GM18517 (cell line): ENCODE data around the gene SPEN.

Experiments
- ATAC-seq: cut with Tn5 transposase; IDR thresholded peaks from one replicate; pipeline ENCODE4 v1.9.1; 2021; ENCODE audit warnings: mild to moderate bottlenecking, moderate library complexity; ENCODE audit not compliant: unreplicated experiment

SPEN gene

DNA sequence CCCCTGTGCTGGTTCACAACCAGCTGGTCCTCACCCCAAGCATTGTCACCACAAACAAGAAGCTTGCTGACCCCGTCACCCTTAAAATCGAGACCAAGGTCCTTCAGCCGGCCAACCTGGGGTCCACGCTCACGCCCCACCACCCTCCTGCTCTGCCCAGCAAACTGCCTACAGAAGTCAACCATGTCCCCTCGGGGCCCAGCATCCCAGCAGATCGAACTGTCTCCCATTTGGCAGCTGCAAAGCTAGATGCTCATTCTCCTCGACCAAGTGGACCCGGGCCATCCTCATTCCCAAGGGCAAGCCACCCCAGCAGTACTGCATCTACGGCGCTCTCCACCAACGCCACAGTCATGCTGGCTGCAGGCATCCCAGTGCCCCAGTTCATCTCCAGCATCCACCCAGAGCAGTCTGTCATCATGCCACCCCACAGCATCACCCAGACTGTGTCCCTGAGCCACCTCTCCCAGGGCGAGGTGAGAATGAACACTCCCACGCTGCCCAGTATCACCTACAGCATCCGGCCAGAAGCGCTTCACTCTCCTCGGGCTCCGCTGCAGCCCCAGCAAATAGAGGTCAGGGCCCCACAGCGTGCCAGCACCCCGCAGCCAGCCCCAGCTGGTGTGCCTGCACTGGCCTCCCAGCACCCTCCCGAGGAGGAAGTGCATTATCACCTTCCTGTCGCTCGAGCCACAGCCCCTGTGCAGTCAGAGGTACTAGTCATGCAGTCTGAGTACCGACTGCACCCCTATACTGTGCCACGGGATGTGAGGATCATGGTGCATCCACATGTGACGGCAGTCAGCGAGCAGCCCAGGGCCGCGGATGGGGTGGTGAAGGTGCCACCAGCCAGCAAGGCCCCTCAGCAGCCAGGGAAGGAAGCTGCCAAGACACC, 87.8 kb downstream of the SPEN start:
- no peak for ATAC-seq

- ATAC-seq: no peak
Observed at GRCh38 chr1:15936025-15936424, 88.5 kb downstream of the SPEN start.

GRCh38 chr1:15937146-15937545, 89.6 kb downstream of the SPEN start:
- no peak for ATAC-seq

DNA sequence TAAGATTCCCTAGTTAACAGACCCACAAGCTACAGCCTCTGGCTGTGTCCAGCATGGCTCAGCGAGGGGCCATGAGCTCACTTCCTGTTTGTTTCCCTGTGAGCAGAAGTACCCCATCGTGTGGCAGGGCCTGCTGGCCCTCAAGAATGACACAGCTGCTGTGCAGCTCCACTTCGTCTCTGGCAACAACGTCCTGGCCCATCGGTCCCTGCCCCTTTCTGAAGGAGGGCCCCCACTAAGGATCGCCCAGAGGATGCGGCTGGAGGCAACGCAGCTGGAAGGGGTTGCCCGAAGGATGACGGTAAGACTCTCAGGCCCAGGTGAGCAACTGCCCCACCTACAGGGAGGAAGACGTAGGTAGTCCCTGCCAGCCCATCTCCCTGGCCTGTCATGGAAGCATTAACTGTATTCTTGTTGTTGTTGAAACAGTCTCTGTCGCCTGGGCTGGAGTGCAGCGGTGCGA, 90.2 kb downstream of the SPEN start:
- ATAC-seq: no peak

GRCh38 chr1:15938628-15939161, 91.2 kb downstream of the SPEN start:
- no peak for ATAC-seq

DNA sequence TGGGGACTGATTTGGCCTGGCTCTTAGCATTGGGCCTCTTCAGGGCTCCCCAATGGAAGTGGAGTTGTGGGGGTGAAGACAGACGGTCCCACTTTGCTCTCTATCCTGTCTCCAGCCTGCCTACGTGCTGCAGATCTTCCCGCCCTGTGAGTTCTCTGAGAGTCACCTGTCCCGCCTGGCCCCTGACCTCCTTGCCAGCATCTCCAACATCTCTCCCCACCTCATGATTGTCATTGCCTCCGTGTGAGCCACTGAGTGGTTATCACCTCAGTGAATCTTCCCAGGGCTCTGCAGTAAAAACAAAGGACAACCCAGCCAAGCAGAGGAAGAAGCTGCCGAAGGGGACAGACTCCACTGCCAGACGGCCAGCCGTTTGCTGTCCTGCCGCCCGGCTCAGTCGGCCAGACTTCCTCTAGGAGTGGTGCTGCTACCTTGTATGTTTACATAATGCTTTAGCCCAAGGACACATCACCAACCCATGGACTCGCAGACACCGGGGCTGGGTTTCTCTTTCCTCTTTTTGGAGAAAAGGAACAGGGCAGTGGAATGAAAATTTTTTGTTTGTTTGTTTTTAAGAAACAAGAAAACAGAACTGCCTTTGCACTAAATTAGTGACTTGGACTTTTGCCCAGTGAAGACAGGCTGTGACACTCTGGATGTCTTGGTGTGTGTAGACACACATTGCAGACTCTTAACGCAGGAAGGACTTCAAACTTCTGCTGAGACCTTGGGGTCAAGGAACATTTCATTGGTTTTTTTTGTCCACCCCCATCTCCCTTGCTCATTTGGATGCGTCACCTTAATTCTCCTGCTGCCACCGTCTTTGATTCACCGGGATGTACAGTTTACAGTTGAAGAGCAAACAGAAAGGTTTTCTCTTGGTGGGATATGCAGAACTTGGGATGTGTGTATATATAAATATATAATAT, 91.9 kb downstream of the SPEN start:
- no peak for ATAC-seq

DNA sequence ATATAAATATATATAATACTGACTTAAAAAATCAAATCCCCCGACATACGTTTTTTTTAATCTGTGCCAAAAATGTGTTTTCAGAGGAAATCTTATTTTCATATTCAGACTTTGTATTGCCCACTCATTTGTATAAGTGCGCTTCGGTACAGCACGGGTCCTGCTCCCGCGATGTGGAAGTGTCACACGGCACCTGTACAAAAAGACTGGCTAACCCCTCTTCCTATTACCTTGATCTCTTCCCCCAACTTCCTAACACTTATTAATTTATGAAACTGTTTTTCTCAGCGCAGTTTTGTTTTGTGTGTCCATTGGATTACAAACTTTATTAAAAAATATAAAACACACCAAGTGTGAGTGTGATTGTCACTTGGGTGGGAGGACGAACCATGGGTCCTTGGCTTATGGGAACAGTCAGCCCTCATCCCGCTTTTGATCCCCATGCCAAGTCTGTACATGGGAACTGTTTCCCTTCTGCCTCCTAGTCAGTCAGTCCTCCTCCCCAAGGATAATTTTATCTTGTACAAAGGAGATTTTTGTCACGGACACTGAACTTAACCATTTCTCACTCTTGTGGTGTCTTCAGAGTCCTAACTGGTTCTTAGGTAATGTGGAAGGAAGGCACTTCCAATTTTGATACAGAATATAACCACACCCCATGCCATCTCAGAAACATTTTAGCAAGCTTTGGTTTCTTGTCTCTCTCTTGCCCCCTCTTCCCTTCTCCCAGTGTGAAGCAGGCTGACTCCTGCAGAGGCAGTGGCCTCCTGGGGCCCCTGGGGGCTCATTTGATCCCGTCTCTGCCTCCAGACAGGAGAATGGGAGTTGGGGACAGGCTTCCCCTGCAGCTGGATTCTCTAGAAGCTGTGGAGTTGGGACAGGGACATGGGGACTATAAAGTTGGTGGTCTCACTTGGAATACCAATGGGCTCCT, 92.9 kb downstream of the SPEN start:
- ATAC-seq: no peak

DNA sequence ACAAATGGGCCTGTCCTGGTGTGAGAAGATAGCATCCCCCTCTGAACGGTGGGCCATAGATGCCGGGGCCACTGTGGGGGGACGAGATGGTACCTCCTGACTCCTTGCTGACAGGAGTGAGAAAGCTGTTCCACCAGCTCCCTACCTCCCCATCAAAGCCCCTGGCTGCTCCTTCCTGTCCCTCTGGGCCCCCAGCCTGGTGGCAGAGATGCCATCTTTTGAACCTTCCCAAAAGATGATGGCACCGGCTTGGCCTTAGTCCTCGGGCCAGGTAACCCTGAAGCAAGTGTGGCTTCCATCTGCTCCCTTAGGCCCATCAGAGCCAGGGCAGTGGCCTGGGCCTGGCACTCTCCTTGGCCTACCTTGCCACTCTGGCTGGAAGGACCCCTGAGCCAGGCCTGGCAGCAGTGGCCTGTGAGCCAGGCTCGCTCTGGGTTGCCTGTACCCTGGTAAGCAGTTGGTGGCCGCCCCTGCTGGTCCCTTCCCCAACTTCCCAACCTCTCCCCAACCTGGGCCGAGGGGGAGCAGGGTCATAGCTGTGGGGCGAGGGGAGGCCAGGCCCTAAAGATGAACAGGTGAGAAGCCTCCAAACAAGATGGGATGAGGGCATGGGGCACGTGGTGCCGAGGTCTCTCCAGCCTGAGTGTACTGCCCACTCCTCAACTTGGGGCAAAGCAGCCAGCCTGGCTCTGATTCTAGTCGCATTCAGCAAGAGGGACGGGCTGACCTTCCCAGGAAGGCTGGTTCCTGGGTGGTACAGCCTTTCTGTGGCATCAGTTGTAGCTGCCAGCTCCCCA, 93.7 kb downstream of the SPEN start:
- ATAC-seq: no peak

- ATAC-seq: no peak
Observed at GRCh38 chr1:15941899-15942660, 94.6 kb downstream of the SPEN start.

GRCh38 chr1:15942661-15943327, 95.3 kb downstream of the SPEN start:
- ATAC-seq: no peak

DNA sequence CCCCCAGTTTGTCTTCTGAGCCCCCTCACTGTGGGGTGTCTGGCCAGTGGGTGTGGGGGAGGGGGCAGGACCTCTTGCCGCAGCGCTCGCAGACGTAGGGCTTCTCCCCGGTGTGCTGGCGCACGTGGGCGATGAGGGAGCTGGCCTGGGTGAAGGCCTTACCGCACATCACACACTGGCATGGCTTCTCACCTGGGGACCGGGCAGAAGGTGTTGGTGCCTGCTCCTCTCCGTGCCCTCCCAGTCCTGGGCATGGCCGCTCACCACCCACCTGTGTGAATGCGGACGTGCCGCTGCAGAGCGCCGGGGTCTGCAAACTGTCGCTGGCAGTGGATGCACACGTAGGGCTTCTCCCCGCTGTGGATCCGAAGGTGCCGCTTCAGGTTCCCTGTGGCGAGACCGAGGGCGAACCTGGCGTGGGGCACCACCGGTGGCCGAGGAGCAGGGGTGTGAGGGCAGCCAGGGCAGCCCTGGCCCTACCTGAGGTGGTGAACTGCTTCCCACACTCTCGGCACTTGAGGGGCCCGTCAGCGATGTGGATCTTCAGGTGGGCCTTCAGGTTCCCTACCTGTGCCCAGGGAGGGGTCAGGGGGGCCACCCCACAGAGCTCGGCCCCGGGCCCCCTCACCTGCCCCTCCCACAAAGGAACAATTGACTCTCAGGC, 96.0 kb downstream of the SPEN start:
- ATAC-seq: no peak

- ATAC-seq: no peak
Observed at GRCh38 chr1:15943992-15944307, 96.4 kb downstream of the SPEN start.

GRCh38 chr1:15944308-15945010, 97.0 kb downstream of the SPEN start:
- ATAC-seq: no peak

GRCh38 chr1:15945011-15945831, 97.7 kb downstream of the SPEN start:
- no peak for ATAC-seq

DNA sequence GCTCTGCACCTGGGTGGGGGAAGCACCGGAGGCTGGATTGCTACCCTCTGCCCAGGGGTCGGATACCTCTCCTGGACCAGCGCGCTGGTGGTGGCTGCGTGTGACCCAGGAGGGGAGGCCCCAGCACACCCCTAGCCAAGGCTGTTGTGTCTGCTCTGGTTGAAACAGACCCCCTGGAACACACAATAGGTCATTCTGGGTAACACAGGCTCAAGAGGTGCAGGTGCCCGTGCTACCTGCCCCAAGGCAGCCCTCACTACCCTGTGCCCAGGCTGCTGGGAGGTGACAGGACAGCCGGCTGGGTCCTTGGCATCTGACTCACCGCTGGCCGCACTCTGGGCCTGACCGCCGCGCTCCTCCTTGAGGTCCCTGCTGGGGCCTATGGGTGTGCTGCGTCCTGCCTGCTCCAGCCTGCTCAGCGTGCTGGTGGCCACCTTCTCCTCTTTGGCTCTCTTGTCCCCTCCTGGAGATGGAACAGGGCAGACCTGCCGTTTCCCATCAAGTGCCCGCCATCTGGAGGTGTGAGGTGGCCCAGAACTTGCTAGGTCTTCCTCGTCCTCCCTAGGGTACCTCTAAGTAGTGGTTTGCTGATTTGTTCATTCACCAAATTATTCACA, 98.4 kb downstream of the SPEN start:
- no peak for ATAC-seq
